GM19468 (cell line): ENCODE measurements around the gene LMO1.

Source experiments
- ATAC-seq: cut with Tn5 transposase; IDR thresholded peaks from one replicate; pipeline ENCODE4 v1.9.1; 2021; ENCODE audit warnings: mild to moderate bottlenecking, moderate library complexity, moderate number of reproducible peaks; ENCODE audit not compliant: unreplicated experiment; ENCODE audit errors: extremely low read depth

LMO1 gene

GRCh38 chr11:8230178-8230859 is 33.4 kb downstream of the LMO1 start:
- no peak for ATAC-seq

- ATAC-seq = no peak
Measured at GRCh38 chr11:8229299-8230177, 34.1 kb downstream of the LMO1 start.

- no peak for ATAC-seq
Measured at GRCh38 chr11:8228231-8228630, 35.4 kb downstream of the LMO1 start.

DNA sequence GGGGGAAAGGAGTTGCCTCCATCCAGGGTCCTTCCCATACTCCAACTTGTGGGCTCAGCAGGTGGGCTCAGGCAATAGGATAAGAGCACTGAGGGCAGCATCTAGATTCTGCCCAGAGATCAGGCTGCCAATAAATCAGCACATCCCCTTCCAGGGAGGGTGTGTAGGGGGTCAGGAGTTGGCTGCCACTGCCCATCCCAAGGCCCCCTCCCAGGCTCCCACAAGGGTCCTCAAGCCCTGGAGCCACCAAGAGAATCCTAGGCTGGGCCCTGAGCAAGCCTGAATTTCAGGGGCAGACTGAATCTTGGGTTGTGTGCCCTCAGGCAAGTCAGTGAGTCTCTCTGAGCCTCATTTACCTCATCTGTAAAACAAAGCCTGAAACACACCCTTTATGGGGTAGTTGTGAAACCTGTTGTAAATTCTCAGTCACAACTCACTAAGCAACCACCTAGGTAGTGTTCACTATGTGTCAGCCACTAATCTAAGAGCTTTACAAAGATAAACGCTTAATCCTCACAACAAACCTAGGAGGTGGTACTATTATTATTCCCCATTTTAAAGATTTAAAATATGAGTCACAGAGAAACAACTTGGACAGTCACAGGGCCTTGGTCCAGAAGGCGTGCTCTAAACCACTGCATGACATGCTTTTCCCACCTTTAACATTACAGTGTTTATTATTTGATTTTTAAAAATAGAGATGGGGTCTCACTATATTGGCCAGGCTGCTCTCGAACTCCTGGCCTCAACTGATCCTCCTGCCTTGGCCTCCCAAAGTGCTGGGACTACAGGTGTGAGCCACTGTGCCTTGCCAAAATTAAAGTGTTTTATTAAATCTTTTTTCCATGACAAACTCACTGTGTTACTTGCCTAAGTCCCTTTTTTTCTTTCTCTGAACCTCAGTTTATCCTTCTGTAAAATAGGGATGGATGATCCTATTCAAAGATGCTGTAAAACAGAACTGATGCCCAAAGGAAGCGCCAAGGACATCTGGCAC is 36.2 kb downstream of the LMO1 start:
- no peak for ATAC-seq

DNA sequence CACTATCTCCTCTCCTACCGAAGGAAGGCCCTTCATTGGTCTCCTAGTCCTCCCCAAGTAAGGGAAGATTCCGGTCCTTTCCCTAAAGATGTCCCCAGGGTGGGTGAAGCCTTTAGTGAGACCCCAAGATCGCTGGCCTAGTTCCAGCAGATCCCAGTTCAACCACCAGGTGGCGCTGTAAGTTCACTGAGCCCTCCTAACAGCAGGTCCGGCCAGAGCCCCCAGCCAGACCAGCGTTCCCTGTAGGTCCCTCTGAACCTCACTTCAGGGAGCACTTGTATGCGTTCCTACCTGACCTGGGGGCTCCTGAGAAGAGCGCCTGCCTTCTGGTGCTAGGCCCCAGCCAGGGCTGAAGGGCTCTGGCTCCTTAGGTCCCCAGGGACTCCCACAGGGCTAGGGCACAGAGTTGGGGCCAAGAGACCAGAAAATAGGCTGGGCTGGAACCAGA is 38.1 kb downstream of the LMO1 start:
- ATAC-seq = no peak

DNA sequence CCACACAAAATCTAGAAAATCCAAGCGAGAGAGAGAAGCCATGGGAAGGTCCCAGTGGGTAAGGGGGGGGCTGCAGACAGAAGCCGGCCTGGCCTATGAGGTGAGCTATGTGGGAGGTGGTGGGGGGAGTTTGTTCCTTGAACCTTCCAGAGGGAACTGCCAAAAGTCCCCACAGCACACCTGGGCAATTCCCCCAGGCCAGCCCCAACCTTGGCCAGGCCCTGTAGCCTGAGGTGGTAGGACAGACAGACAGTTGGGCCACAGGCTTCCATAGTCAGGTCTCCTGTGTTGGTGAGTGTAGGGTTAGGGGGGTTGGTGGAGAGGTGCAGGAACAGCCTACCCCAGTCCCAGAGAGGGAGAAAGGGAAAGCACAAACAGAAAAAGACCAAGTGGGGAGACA is 39.0 kb downstream of the LMO1 start:
- ATAC-seq = no peak

DNA sequence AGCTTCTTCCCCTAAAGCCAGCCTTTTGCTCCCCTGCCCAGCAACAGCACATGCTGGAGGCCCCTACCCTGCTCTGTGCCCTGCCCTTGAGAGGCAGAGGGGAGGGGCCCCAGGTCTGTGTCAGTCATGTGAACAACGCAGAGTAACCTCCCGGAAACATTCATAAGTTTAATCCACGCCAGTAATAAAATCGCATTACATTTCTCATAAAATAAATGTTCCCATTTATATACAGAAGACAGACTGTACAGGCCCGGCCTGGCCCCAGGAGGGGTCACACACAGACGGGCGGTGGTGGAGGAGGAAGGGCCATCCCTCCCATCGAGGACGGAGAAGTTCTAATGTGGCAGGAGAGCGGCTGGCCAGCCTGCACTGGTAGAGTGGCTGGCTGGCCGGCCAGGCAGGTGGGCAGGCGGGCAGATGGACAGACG is 39.5 kb downstream of the LMO1 start:
- ATAC-seq = no peak

DNA sequence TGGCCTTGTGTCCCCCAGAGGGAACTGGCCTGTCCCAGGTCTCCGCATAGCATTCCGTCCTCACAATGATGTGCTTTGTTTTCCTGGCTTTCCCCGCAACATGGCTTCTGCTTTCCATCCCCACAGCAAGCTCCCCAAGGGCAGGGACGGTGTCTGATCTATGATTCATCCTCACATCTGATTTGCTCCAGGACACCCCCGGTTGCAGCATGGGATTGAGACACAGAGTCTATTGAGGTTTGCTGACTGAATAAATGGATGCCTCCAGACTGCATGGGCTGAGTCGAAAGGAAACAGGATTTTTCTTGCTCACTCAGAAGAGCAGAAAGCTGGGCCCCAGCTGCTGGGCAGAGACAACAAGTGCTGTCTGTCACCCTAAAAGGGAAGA is 40.2 kb downstream of the LMO1 start:
- no peak for ATAC-seq

- ATAC-seq = no peak
Measured at GRCh38 chr11:8222820-8223512, 40.7 kb downstream of the LMO1 start.

DNA sequence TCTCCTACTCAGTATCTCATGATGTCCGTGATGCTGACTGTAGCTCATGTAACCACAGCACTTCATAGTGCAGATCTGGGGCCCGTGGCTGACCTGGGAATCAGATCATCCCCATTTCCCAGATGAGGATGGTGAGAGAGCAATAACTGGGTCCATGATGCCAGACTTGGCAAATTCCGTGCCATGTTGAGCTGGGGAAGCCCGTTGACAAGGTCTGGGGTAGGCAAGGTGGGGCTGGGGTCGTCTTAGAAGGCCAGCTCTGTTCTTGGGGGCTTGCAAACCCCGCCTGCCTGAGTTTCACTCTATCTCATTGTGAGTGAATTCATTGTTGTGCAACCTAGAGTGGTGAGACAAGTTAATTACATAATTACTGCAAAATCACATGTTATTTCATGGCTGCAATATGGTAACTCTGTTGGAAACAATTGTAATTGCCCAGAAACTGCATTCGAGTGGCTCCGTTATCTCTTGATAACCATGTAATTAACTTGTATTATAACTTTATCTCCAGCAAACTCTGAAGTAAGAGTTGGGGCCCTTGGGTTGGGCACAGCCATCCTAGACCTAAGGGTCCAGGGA is 41.7 kb downstream of the LMO1 start:
- no peak for ATAC-seq

DNA sequence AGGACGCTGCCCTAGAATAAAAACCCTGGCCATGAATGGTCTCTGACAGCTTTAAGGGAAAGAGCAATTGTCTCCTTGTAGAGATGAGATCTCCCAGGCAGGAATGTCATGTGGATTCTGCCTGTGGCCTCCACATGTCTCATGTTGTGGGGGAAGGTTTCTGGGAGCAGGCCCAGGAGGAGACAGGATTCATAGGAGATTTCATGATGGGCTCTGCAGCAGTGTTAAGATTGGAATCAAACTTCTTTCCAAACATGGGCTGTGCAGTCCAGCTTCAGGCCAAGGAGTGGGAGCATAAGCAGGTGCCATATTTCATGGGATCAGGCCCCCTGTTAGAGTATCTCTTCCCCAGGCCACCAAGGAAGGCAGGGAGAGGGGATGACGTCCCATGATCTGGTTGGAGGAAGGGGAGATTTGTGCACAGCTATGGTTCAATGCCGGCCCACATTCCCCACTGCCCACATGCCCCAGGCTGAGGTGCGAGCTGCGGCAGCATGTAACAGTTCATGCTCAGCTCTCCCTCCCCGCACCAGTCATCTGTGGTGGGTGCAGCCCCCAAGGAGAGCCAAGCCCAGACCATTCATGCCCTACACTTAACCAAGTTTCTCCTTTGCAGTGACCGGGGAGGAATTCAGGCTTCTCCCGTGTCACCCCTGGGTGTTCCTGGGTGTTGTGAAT is 42.5 kb downstream of the LMO1 start:
- ATAC-seq = no peak

DNA sequence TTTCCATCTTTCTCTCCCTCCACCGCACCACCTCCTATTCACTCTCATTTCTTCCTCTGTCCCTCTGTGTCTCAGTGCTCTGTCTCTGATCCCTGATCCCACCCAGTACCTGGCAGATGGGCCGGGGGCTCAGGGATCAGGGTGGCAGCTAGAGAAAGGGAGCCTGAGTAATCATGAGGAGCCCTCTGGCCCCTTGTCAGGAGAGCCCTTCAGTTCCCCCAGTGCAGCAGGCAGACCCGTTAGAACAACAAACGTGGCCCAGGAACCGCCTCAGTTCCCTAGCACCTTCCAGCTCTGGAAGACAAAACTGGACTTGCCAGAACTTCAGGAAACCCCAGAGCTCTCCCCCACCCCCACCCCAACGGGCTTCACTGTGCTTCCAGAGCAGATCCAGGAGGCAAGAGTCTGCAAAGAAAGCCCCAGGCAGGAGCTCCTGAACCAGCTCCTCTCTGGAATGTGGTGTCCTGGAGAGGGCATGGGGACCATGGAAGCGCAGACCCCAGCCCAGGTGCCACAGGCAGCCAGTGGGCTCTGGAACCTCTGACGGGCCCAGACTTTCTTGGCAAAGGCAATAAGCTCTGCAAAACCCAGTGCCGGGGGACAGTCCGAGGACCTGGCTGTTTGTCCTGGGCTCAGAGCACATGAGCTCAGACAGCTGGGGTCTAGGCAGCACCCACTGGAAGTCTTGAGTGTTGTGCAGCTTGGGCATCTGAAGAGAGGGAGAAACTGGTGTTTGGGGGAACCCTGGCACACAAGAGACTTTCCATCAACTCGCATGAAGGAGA is 43.2 kb downstream of the LMO1 start:
- ATAC-seq = no peak

DNA sequence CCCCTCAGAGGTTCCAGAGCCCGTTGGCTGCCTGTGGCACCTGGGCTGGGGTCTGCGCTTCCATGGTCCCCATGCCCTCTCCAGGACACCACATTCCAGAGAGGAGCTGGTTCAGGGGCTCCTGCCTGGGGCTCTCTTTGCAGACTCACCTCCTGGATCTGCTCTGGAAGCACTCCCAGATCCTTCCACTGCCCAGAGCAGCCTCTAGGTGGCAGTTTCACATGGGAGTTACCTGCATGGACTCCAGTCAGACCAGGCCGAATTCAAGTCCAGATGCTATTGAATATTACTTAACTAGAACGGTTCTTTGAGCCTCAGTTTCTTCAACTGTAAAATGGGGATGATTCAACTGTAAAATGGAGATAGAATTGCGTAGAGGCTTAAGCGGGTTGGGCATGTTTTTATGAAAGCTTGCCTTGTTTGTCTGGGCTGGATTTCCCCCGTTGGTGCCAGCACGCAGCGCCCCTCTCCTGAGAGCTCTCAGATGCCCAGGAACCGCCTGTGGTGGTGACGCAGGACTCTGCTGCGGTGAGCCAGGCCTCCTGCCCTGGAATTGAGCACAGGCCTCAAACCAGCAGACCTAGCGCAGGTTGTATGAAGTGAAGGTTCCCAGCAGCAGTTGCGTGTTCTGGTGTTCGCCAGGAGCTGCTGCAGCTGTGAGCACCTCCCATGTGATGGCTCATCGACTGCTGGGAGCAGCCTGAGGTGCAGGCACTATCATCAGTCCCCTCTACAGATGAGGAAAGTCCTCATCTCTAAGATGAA is 44.2 kb downstream of the LMO1 start:
- no peak for ATAC-seq

GRCh38 chr11:8218840-8219239 is 44.8 kb downstream of the LMO1 start:
- no peak for ATAC-seq

- ATAC-seq = no peak
Measured at GRCh38 chr11:8218409-8218808, 45.3 kb downstream of the LMO1 start.

GRCh38 chr11:8217926-8218325 is 45.8 kb downstream of the LMO1 start:
- no peak for ATAC-seq

DNA sequence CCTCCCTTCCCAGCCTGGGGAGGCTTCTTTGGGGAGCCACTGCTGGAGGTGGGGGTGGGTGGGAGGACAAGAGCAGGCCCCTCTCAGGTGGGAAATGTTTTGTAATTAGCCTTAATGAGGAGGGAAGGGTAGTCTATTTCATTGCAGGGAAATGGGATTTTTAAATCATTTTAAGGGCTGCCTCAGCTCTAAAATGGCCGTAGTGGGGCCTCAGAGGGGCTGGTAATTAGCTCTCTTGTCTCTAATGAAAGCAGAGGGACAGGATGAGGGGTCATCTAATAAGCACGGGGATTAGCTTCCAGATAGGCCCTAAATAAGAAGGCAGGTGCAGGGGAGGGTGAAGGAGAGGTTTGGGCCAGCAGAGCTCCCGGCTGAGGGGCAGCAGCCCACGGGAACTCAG is 46.5 kb downstream of the LMO1 start:
- no peak for ATAC-seq
